Stimulated activated CD4-positive, alpha-beta T cell treated with anti-CD3 and anti-CD28 coated beads, Interleukin-12 subunit alpha, Interleukin-12 subunit beta, amount 100 ng/mL, for 24 hours (primary cell): Measurements from ENCODE around the gene CDR2L.
A peak's percentile ranks its signal among the peaks of the same experiment; 100 is the strongest.
"Not testable (repeated sequence)": the region's sequence is repeated elsewhere in the genome, so short reads cannot be mapped to it uniquely, and the experiment has no call there.

Source experiments
- DNase-seq, 2 experiments: peaks; one replicate each; pipeline ENCODE4 v3.0.0-alpha.2; 2020; ENCODE audit warnings: low read depth in 2 of 2

The CDR2L gene

DNA sequence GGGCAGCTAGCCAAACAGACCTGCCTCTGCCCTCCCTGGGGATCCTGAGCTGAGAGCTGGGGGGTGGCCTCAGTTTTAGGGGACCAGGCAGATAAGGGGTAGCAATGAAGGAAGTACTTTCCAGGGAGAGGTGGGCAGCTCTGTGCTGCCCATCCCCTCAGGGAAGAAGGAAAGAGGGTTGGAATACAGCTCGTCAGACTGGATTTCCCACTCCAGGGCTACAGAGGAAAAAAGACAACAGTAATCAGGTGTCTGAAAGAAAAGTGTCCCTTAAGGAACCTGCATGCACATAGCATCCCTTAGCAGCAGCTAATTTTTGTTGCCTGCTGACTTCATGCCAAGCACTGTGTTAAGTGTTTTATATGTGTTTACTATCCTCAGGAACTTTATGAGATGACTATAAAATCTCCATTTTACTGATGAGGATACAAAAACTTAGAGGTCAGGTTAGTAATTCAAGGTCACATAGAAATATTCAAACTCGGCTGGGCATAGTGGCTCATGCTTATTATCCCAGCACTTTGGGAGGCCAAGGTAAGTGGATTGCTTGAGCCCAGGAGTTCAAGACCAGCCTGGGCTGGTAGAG, 21.8 kb downstream of the CDR2L start:
- DNase-seq: no peak

GRCh38 chr17:75010683-75011400, 23.4 kb downstream of the CDR2L start:
- no peak for DNase-seq

DNA sequence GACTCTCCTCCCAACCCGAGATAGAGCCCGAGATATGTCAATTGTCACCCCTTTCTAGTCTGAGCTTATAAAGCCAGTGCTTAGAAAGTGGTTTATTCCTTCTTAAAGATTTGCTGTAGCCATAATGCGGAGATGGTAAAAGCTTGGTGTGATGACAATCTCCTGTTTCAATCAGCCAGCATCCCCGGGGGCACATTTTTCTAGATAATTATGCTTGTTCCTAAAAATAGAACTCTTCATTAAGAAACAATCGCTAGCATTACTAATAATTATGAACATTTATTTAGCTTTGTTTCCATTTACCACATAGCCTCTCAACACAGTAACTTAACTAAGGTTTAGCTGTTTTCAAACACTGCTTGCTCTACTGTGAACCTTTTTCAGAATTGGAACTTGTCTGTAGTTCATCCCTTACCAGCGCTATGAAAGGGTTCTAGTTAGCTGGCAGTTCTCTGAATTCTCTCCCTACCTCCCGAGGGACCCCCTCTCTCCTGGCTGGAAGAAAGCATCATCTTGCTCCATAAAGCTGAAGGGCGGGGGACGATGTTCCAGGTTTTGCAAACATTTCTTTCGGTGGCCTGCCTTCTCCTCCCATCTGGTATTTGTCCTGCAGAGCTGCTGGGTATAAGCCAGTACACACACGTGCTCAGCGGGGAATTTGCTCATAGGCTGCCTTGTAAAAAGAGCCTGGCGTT, 24.1 kb downstream of the CDR2L start:
- no peak for DNase-seq

DNA sequence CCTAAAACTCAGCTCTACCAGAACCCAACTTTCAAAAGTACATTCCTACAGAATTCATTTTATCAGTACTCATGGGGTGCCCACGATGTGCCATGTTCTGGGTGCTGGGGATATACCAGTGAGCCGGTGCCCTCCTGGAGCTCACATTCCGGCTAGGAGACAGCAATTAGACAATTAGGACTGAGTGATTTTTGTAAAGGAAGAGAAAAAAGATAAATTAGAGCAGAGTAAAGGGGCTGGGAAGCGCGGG, 24.6 kb downstream of the CDR2L start:
- no peak for DNase-seq

DNA sequence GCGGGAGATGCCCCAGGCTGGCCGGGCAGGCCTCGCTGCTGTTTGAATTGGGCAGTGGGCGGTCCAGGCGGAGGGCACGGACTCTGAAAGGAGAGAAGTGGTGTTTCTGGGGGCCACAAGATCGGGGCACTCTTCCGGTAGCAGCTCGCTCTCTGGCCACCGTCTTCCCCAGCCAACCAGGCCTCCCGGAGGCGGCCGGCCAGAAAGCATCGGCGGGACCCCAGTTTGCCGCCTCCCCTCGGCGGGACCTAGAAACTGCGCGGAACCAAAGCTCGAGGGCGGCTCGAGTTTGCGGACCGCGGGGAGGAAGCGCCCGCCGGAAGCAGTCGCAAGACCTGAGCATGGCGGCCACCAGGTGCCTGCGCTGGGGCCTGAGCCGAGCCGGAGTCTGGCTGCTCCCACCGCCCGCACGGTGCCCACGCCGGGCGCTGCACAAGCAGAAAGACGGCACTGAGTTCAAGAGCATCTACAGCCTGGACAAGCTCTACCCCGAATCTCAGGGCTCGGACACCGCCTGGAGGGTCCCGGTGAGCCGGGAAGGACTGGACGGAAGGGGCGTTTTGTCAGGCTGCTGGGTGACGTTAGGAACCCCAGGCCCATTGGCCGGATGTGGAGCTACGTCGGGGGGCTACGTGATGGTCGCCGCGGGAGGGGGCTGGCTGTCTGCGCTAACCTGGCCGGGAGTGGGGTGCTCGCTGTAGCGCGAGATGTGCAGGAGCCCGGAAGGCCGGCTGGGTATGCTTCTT, 25.1 kb downstream of the CDR2L start, which contains the start of gene MRPL58:
Gene MRPL58, plus strand, starts transcription at position 325 of the 746 bp plus-strand sequence. Its CDS starts 17 bp downstream, at position 342.
- DNase-seq: peak; percentile 65 to 73

GRCh38 chr17:75013092-75013559, 25.7 kb downstream of the CDR2L start:
- DNase-seq: no peak

DNA sequence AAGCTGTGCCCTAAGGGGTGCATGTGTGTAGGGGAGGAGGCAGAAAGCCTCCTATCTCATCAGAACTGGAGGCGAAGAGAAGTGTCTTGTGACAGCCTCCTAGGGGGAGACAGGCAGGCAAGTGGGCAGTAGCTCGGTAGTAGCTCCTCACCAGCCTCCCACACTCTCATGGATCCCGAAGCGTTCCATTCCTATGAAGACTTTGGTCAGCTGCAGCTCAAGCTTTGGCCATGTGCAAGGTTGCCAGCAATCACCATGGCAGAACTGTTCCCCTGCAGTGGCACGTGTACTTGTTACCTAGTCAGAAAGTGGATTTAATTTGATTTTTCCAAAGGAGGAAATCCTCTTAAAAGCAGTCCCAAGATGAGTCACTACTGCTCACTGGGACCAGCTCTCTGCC, 31.7 kb downstream of the CDR2L start:
- DNase-seq: no peak

GRCh38 chr17:75019710-75020109, 32.3 kb downstream of the CDR2L start:
- no peak for DNase-seq

GRCh38 chr17:75020331-75021110, 33.1 kb downstream of the CDR2L start:
- DNase-seq: no peak

DNA sequence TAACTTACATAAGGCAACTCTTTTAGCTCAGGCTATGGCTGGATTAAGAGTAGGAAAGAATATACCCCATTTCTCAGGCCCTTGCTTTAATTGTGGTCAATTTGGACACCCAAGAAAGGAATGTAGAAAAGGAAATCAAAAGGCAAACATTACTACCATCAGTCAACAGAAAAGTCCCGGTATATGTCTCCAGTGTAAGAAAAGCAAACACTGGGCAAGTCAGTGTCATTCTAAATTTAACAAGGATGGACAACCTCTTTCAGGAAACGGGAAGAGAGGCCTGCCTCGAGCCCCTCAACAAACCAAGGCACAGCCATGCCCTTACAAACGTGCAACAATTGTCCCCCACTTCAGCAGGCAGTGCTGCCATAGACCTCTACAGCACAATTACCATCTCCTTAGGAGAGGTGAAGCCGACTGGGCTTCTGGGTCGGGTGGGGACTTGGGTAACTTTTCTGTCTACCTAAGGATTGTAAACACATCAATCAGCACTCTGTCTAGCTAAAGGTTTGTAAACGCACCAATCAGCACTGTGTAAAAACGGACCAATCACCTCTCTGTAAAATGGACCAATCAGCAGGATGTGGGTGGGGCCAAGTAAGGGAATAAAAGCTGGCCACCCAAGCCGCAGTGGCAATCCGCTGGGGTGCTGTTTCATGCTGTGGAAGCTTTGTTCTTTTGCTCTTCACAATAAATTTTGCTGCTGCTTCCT, 37.4 kb downstream of the CDR2L start:
- no peak for DNase-seq

DNA sequence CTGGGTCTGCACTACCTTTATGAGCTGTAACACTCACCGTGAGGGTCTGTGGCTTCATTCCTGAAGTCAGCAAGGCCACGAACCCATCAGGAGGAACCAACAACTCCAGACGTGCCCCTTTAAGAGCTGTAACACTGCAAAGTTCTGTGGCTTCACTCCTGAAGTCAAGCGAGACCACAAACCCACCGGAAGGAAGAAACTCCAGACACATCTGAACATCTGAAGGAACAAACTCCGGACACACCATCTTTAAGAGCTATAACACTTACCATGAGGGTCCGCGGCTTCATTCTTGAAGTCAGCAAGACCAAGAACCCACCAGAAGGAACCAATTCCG, 37.9 kb downstream of the CDR2L start:
- DNase-seq: not testable (repeated sequence)

DNA sequence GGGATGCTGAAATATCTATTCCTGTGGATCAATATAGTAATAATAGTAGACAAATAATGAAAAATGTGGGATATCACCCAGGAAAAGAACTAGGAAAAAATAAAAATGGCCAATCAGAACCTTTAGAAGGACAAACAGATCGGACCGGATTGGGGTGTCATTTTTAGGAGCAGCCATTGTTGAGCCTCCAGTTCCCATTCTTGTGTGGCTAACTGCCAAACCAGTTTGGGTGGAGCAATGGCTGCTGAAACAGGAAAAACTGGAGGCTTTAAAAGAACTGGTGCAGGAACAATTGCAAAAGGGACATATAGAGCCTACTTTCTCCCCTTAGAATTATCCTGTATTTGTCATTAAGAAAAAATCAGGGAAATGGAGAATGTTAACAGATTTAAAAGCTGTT, 39.2 kb downstream of the CDR2L start:
- not testable (repeated sequence) for DNase-seq

DNA sequence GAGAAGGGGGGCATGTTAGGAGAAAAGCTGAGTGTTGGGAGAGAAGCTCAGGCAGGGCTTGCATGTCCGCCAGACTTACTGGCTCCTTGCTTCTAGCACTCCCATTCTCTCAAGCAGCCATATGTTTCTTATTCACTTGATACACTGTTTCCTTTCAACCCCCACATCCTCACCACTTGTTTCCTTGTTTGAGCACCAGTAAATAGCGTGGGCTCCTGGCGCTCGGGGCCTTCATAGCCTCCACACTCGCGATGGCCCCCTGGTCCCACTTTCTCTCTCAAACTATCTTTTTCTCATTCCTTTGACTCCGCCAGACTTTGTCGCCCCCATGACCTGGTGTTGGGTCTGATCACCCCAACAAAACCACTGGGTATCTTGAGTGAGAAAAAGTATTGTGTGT, 42.7 kb downstream of the CDR2L start:
- DNase-seq: no peak

GRCh38 chr17:75031972-75032719, 44.7 kb downstream of the CDR2L start:
- peak; percentile 26 to 55 for DNase-seq

GRCh38 chr17:75032720-75033280, 45.4 kb downstream of the CDR2L start:
- no peak for DNase-seq

- DNase-seq: peak; percentile 96 to 99
These were observed 46.2 kb downstream of the CDR2L start for GRCh38 chr17:75033346-75034235.

DNA sequence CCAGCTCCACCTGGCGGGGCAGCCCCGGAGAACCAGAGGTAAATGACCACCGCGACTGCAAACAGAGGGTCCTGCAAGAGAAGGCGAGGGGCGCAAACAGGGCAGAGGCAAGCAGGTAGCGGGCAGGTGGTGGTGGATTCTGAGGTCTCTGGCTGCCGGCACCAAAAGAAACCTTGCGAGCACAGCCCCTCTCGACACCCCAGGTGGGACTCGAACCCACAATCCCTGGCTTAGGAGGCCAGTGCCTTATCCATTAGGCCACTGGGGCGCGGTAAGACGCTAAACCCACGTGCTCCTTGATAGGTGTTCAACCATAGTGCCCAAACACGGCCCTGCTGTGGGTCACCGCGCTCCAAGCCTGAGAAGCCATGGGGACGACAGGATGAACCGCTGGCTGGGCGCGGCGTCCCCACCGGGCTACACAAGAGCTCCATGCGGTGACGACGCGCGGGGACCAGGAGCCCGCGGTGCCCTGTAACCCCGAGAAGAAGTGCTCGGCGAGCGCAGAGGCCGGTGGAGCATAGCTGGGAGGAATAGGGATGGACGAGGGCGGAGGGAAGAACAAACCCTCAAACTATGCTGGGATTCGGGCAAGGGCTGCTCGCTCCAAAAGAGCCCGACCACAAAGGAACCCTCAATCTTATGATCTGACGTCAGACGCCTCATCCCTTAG, 46.9 kb downstream of the CDR2L start:
- DNase-seq: peak; percentile 90 to 99

DNA sequence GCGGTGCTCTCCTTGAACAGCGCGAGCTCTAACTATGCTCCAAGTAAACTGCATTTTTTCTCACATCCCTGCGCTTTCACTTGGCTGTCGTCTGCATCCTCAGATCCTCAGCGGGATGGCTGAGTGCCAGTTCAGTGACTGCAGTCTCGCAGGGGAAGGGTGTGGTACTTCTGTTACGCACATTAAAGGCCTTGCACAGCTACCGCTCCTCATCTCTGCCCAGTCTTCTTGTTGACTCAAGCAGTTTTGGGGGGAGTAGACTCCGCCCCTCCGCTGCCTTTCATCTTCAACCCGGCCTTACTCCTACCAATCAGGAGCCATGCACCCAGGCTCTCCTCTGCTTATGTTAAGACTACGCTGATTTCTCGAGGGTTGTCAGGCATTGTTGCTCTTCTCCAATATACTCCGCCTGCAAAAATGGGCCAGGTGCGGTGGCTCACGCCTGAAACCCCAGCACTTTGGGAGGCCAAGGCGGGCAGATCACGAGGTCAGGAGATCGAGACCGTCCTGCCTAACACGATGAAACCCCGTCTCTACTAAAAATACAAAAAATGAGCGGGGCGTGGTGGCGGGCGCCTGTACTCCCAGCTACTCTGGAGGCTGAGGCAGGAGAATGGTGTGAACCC, 49.3 kb downstream of the CDR2L start:
- DNase-seq: peak; percentile 52 to 58
